Left hindlimb (tissue), 1 donor: Measurements from ENCODE around the gene PTPRK.

Experiments
- DNase-seq: peaks from one replicate; pipeline ENCODE4 v3.0.0-alpha.2; 2018

PTPRK gene

DNA sequence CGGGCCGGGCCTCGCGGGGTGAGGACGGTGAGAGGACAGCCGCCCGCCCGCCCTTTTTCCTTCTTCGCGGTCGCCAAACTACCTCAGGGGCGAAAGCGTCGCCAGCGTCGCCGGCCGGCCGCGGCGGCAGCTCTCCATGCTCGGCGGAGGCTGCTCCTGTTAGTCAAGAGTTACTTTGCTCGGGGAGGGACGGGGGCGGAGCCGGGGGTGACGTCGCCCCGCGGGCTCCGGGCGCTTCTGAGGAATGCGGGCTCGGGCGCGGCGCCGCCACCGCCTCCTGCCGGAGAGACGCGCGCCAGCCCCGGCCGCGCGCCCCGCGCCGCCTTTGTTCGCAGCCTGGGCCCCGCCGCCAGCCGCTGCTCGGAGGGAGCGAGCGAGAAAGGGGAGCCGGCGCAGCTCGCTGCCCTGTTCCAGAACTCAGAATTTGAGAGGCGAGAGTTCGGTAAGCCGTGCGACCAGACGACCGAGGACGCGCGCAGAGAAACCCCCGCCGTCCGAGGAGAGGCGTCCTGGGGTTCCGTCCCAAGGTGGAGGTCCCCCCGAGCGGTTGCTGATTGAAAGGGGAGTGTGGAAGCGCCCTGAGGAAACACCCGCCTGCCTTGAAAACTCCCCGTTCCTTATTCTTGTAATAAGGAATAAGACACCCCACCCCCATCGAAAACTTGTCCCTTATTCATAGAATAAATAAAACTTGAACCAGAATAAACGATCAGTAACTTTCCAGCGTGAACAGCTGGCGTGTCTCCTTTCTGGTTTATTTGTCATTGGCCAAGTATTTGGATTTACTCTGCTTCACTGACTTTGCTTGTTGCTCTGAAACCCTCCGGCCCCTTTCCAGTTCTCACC lies at the start of gene PTPRK:
Gene PTPRK, minus strand, starts transcription at position 164 of the 846 bp plus-strand sequence. CDS start 241 bp downstream, outside the sequence.
- peak; percentile 96 for DNase-seq

DNA sequence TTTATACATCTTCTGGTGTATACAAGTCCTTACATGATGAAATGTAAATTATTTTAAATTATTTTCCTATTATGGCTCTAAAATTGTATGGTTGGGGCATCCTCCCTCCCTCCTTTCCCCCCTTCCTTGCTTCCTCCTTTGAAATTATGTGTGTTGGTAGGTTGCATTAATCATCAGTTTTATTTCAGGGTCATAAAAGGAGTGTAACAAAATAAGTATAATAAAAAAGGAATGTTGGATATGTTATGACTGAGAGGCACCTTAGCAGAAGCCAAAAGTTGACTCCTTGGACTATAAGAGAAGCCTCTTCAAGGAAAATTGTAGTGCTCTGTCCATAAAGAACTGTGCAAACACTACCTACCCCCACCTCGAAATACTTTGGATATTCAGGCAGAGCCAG lies 46.6 kb upstream of the PTPRK start:
- no peak for DNase-seq

DNA sequence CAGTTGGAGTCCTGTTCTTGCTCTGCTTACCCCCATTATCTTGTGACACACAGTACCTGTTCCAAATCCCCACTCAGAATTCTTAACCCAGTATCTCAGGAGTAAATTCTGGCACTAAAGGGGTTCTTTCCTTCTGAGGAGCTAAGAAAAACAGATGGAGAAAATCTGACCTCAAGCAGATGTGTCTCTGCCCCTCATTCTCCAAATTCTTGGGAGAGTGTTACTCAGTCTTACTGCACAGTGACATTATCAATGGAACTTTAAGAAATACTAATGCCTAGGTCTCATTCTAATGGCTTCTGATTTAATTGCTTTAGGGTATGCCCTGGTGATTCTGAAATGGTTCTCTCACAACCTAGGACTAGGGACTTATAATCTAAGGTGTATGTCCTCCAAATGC lies 40.6 kb upstream of the PTPRK start:
- DNase-seq = no peak

DNA sequence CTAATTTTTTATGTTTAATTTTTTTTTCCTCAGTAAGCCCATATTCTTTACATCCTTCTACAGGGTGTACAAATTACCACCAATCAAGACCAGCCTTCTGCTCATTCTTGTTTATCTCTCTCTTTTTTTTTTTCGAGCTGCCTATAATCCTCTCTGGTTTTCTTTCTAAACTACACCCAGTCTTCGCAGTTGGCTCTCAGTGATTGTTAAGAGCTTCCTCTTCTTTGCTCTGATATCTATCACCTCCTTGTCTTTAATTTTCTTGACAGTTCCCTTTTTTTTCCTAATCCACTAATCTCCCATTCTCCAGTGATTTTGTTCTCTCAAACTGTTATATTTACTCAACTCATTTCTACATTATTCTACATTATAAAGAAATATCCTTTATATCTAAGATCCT lies 38.5 kb upstream of the PTPRK start:
- DNase-seq = no peak

- DNase-seq = no peak
These were observed 37.6 kb upstream of the PTPRK start for GRCh38 chr6:128558021-128558420.

DNA sequence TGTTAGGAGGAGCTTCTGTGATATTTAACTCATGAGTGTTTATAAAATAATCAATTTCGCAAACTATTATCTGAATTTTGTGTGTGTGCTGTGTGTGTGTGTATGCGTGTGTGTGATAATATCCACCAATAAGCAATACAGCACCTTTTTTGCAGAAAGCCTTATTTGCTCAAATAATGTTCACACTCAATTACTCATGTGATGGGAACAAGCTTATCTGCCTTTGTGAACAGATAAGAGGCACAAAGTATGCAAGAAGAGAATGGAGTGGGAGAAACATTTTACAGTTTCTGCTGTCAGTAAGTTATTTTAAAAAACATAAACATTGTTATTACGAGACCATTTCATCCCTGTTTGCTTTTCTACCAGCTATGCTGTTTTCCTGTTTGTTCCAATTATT lies 36.7 kb upstream of the PTPRK start:
- no peak for DNase-seq

GRCh38 chr6:128554302-128554701 lies 33.9 kb upstream of the PTPRK start:
- DNase-seq = no peak

DNA sequence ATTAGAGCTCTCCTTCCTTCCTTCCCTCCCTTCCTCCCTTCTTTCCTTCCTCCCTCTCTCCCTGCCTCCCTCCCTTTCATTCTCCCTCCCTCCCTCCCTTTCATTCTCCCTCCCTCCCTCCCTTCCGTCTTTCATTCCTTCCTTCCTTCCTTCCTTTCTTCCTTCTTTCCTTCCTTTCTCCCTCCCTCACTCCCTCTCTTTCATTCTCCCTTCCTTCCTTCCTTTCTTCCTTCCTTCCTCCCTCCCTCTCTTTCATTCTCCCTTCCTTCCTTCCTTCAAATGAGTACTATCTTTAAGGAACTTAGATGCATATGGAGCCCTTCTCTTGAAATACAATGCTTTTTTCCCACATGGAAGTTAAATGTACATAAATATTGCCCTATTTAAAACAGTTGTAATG lies 20.9 kb upstream of the PTPRK start:
- no peak for DNase-seq

- no peak for DNase-seq
These were observed 18.4 kb upstream of the PTPRK start for GRCh38 chr6:128538763-128539162.

DNA sequence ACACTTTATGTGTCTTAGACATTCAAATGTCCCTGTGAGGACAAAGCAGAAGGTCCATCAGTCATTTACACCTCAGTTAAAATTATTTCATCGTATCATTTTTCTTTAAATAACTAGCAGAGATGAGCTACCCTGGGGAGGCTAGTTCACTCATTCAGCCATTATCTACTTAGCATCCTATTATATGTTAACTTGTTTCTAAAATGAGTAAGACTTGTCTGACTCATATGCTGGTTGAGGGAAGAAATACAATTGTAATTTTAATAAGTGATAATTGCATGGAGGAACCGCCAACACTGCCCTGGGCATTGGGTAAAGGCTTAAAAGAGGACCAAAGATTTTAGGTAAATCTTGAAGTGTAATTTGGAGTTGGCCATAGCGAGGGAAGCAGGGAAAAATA lies 12.4 kb upstream of the PTPRK start:
- no peak for DNase-seq

DNA sequence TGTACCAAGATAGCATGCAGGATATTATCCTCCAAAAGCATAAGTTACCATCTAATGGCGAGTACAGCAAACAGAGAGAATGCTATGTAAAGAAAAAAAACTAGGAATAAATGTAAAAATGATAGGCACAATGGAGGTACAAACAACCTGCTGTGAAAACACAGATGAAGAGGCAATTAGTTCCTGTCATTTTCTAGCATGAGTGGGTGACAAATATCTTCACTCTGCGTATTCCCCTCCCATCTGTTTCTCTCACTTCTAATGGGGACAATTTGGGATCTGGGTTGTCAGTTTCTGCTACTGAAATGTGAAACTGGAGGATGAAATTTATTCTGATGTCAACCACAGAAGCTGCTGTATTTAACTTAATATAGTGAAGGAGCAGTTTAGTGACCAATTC lies 11.7 kb upstream of the PTPRK start:
- no peak for DNase-seq

DNA sequence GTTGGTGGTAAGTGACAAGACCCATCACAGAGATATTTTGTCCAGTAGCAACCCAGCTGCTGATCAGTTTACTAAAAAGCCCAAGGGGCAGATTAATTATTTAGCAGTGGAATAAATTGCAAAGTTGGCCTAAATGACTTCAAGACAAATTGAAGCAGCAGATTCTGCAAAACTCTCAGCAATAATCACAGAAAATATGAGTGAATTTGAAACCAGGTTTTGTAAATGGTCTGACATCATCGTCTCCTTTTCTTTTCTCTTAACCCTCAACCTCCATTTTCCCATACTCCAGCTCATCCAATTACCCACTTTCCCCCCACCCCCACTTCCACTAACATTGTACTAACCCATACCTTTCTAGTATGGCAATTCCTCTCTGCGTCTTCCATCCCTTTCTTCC lies 11.3 kb upstream of the PTPRK start:
- DNase-seq = no peak

GRCh38 chr6:128528241-128528640 lies 7.8 kb upstream of the PTPRK start:
- no peak for DNase-seq

- no peak for DNase-seq
These were observed 7.0 kb upstream of the PTPRK start for GRCh38 chr6:128527375-128527774.

GRCh38 chr6:128526152-128526914 lies 5.9 kb upstream of the PTPRK start:
- no peak for DNase-seq

- no peak for DNase-seq
These were observed 5.0 kb upstream of the PTPRK start for GRCh38 chr6:128525406-128525805.

- no peak for DNase-seq
These were observed 858 bp upstream of the PTPRK start for GRCh38 chr6:128521282-128521632.

DNA sequence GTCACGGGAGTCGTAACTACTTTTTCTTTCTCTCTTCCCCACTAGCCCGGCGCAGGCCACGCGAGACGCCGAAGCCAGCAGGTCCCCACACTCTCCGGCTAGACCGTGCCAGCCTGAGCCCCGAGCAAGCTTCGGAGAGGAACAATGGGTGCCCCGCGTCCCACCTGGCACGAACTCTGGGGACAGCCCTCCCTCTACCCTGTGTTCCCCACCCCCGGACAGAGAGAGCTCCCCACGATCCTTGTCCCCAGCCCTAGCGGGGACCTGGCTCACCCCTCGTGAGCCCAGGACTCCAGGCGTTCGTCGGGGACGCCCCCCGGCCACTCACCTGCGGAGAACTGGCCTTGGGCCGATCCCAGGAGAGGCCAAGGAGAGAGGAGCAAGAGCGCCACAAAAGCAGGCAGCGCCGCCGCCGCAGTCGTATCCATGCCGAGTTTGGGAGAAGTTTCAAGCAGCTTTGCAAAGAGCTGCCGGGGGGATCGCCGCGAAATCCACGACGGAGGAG lies 416 bp downstream of the PTPRK start:
- peak; percentile 81 for DNase-seq

DNA sequence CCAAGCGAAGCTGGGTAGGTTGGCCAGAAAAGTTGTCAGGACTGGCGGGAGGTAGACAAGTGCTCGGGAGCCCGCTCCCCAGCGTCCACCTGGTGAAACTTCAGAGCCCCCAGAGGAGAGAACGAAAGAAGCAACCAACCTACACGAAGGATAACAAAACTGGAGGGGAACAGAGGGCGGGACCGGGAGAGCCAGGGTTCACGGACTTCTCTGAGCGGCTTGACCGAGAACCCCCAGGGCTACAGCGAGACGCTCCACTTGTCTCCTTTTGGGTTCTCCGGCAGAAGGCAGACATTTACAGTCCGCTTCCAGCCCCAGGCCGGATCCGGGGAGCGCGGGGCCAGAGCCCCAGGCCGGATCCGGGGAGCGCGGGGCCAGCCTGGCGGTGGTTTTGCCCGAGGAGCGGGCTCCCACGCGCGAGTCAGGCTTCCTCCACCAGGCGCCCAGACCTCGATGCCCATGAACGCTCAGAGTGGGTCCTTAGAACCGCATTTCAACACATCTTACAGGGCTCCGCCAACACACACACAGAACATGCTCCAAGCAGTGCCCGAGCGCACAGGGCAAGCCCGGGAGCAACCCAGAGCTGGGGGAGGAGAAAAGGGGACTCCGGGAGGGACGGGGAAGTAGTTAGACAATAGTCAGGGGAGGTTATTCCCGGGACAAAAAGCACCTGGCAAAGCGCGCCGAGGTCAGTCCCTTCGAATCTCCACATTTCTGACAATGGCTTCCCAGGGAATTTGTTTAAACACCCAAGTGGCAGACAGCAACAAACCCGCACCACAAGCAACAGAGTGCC lies 1.1 kb downstream of the PTPRK start:
- peak; percentile 69 for DNase-seq

- no peak for DNase-seq
These were observed 1.8 kb downstream of the PTPRK start for GRCh38 chr6:128518434-128519131.

- DNase-seq = no peak
These were observed 3.3 kb downstream of the PTPRK start for GRCh38 chr6:128517124-128517523.

DNA sequence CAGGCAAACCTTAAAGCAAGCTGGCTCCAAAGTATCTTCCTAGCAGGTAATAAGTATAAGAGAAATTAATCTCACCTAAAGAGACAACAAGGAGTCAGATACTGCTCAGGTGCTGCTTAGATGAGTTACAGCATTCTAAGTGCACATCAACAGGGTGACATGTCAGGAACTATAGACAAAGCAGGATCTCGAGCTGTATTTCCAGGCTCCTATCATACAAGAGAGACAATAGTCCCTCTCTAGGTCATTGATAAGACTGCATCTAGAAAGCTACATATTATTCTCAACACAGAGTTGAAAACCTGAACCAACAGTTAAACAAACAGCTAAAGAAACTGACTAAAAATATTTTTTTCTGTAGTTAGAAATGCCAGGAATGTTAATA lies 3.9 kb downstream of the PTPRK start:
- DNase-seq = no peak
